Measurements from ENCODE around the gene KIF12.

KIF12 gene

DNA sequence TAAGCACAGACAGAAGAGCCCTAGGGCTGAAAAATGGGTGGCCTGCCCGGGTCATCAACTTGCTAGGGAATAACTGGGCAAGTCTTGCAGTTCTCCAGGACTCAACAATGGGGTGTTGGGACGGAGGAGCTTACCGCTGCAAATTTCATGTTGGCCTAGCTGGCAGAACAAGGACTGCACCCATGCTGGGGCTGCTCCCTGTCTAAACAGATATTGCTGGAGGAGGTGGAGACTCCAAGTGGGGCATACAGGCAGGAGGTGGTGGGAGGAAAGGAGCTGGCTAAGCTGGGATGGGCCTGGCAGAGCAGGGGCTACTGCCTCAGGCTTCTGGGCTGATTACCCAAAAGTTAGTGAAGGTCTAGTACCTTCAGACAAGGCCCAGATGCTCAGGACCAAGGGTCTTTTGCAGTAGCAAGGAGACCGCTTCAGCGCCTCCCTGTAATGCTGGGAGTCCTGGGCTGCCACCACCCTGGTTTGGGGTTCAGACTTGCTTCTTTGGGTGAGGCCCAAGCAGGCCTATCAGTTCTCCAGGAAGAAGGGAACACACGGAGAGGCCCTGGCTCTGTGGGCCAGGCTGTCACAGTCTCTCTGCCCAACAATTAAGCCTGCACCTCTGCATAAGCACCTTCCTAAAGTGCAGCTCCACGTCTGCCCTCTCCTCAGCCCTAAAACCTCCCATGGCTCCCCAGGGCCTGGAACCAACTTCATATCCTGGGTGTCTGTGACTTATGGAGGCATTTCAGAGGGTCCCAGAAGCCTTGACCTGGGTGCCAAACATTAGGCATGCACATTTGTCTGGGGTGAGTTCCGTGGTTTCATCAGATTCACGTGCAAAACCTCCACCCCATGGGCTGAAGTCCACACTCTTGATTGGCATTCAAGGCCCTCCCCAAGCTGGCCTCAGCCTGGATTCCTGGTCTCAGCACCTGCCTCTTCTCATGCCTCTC is 24.2 kb upstream of the KIF12 start:
- TF ChIP-seq, protein P1, sequence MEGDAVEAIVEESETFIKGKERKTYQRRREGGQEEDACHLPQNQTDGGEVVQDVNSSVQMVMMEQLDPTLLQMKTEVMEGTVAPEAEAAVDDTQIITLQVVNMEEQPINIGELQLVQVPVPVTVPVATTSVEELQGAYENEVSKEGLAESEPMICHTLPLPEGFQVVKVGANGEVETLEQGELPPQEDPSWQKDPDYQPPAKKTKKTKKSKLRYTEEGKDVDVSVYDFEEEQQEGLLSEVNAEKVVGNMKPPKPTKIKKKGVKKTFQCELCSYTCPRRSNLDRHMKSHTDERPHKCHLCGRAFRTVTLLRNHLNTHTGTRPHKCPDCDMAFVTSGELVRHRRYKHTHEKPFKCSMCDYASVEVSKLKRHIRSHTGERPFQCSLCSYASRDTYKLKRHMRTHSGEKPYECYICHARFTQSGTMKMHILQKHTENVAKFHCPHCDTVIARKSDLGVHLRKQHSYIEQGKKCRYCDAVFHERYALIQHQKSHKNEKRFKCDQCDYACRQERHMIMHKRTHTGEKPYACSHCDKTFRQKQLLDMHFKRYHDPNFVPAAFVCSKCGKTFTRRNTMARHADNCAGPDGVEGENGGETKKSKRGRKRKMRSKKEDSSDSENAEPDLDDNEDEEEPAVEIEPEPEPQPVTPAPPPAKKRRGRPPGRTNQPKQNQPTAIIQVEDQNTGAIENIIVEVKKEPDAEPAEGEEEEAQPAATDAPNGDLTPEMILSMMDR (IDR thresholded peaks at IDR 0.05; ENCODE audit: insufficient read depth, low read depth, low read length, missing control alignments): no peak
- no peak overlapping the region for H3K4me3 ChIP-seq (ENCODE audit: low read length)

DNA sequence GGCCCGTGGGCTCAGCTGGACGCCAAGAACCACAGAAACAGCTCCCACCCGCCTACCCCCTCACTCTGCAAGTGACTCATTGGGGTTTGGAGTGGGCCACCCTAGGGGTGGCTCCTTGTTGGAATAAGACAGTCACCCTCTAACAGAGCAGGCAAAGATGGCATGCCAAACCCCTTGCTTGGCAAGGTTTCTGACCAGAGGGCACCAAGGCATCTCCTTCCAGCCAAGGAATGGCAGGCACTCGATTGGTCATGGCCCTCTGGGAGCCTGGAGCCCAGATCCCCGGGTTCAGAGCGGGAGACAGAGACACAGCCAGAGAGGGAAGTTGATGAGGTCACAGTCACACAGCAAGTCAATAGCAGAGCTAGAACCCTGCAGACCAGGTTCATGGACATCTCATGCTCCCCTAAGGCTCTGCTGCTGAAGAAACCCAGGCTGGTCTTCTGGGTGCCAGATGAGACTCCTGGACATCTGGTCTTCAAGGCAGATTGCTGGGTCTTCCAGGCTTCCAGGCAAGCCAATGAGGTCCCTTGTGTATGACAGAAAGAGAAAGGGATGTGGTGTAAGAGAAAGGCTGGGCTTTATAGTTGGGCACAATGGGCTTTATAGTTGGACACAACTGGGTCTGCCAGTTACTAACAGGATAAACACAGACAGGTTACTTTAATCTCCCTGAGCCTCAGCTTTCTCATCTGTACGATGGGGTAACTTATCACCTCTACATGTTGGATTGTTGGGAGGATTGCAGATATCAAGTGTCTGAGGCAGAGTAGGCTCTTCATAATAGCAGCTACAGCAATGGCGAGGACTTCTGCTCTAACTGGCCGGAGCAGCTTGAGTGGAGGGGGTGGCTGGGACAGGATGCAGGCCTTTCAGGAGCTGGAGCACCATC is 23.3 kb upstream of the KIF12 start:
- no peak overlapping the region for H3K4me3 ChIP-seq (ENCODE audit: low read length)
- TF ChIP-seq, protein P1 (IDR thresholded peaks at IDR 0.05; ENCODE audit: insufficient read depth, low read depth, low read length, missing control alignments): no peak
- DNase-seq (ENCODE audit: low read depth): no peak

More for the DNA sequence above, 24.2 kb upstream of the KIF12 start:
- no peak for DNase-seq (ENCODE audit: low read depth)

DNA sequence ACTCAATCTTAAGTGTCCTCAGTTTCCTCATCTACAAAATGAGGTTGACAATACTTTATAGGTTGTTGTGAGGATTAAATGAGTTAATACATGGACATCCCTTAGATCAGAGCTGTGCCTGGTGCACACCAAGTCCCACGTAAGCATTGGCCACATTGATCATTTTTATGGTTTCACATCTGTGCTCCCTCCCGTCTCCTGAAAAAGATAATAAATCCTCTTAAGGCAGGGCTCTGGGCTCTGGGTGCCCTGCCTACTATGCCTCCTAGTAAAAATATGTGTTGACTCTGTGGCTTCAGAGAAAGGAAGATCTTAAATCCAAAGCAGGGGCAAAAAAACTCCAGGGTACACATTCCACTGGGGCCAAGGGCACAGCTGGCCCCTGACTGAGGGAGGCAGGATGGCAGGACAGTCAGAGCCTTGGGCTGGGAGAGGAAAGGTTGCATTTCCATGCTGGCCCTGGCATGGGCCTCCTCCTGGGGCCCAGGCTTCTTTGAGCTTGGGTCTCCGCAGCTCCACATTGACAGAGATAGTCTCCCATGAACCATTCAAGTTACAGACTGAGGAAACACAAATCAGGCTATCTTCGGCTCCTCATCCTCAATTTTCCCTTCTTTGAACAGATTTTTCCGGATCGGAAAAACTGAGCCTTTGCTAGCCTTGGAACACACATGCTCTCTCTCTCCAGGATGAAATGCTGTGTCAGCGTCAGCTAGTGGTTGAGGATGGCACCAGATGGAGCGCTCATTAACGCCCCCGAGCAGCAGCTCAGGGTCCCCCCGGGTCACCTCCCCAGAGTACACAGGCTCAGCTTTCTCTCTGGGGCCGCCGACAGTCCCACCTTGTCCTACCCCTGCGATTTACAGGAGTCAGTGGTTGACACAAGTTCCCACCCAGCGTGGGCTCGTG is 22.4 kb upstream of the KIF12 start:
- H3K4me3 ChIP-seq (ENCODE audit: low read length): no peak overlapping the region
- no peak for DNase-seq (ENCODE audit: low read depth)
- TF ChIP-seq, protein P1 (IDR thresholded peaks at IDR 0.05; ENCODE audit: insufficient read depth, low read depth, low read length, missing control alignments): no peak

DNA sequence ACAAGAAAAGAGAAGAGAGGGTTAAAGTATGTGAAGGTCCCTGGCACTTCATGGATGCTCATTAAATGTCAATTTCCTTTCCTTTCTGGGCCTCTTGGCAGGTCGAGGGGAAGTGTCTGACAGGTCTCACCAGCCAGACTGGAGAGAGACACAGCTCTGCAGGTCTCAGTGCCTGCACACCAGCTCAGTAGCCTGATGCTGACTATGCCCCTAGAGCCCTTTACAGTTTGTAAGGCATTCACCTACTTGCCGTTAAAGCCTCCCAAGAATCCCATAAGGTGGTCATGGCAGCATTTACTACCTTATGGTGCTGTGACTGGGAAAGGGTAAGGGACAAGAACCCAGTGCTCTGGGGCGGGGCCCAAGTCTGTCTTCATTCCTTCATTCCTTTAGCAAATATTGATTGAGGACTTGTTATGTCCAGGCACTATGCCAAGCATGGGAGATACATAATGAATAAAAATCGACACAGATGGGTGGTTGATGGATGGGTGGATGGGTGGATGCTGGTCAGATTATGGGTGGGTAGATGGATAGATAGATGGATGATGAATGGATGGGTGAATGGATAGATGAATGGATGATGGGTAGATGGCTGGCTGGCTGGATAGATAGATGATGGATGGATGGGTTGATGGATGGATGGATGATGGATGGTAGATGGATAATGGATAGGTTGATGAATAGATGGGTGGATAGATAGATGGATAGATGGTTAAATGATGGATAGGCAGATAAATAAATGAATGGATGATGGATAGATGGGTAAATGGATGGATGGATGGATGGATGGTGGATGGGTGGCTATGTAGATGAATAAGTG is 21.3 kb upstream of the KIF12 start:
- DNase-seq (ENCODE audit: low read depth): no peak
- H3K4me3 ChIP-seq (ENCODE audit: low read length): no peak overlapping the region
- TF ChIP-seq, protein P1 (IDR thresholded peaks at IDR 0.05; ENCODE audit: insufficient read depth, low read depth, low read length, missing control alignments): no peak

DNA sequence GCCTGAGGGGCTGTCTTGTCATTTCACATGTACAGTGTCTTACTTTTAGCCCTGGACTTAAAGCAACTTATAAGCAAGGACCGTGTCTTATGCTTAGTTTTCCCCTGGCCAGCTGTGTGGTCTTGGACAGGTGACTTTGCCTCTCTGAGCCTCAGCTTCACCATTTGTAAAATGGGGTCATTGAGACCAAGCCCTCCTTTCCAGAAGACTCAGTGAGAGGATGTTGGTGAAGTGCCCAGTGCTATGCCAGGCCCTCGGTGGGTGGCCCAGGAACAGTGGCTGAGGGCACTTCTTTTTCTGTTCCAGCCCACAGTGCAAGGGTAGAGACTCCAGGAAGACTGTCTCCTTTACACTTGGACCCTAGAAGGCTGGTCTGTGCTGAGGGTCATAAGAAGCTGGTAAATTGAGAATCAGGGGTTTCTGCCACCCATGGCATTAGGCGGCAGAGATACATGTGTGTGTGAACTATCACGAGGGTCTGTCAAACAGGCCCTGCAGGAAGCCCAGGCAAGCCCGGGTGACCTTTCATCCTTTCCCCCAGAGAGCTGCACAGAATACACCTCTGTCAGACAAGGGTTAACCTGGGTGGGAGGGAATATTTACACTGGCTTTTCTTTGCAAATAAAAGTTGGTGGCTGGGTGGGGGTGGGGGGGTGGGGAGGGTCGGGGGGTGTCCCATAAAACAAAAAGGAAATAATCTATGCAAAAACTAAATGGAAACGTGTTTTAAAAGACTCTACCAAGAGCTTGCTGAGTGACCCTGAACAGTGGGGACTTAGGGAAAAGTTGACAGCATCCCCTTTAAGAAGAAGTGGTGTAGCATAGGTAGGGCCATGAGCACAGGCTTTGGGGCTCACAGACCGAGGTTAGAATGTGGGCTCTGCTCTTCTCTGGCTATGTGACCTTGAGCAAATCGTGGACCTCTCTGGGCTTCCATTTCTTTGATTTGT is 20.4 kb upstream of the KIF12 start:
- no peak for DNase-seq (ENCODE audit: low read depth)
- TF ChIP-seq, protein P1 (IDR thresholded peaks at IDR 0.05; ENCODE audit: insufficient read depth, low read depth, low read length, missing control alignments): no peak
- H3K4me3 ChIP-seq (ENCODE audit: low read length): no peak overlapping the region

Data from epithelial cell of esophagus (primary cell).